Subcutaneous abdominal adipose tissue (tissue), 5 donors: ENCODE data around the gene MARCHF4.

Source experiments
- H3K27ac ChIP-seq: one replicate; pipeline ENCODE4 v1.7.0; 2013; ENCODE audit warnings: low read depth, mild to moderate bottlenecking, inconsistent platforms, low read length, moderate library complexity
- H3K27me3 ChIP-seq, 5 donors: one replicate each; pipeline ENCODE4 v1.7.0; 2013; ENCODE audit warnings: low read length in 5 of 5, inconsistent platforms in 1 of 5; ENCODE audit not compliant: control insufficient read depth in 5 of 5, insufficient read depth in 4 of 5
- H3K36me3 ChIP-seq, 5 donors: one replicate each; pipeline ENCODE4 v1.7.0; 2013; ENCODE audit warnings: low read length in 5 of 5; ENCODE audit not compliant: control insufficient read depth in 5 of 5, insufficient read depth in 5 of 5
- H3K4me1 ChIP-seq, 5 donors: one replicate each; pipeline ENCODE4 v1.7.0; 2013; ENCODE audit warnings: low read length in 5 of 5, mild to moderate bottlenecking in 3 of 5, moderate library complexity in 1 of 5; ENCODE audit not compliant: control insufficient read depth in 5 of 5, insufficient read depth in 5 of 5
- H3K4me3 ChIP-seq, 5 donors: one replicate each; pipeline ENCODE4 v1.7.0; 2013; ENCODE audit warnings: low read length in 5 of 5, low read depth in 1 of 5
- H3K9ac ChIP-seq, 5 donors: one replicate each; pipeline ENCODE4 v1.7.0; 2013; ENCODE audit warnings: low read length in 5 of 5, mild to moderate bottlenecking in 4 of 5, moderate library complexity in 3 of 5
- H3K9me3 ChIP-seq, 5 donors: one replicate each; pipeline ENCODE4 v1.7.0; 2013; ENCODE audit warnings: low read length in 5 of 5; ENCODE audit not compliant: control insufficient read depth in 5 of 5
- donor health status: healthy.
- donor health status: healthy.
- donor health status: healthy.
- donor health status: healthy.
- donor health status: healthy.

The MARCHF4 gene

GRCh38 chr2:216410550-216410949 lies 38.3 kb upstream of the MARCHF4 start:
- Histone ChIP-seq H3K4me3 (no peak overlapping the region), H3K27ac (no peak overlapping the region), H3K36me3 (peaks cover 0 to 10% (median 9%) of the 10 kb centered on the region in 5 donors)

DNA sequence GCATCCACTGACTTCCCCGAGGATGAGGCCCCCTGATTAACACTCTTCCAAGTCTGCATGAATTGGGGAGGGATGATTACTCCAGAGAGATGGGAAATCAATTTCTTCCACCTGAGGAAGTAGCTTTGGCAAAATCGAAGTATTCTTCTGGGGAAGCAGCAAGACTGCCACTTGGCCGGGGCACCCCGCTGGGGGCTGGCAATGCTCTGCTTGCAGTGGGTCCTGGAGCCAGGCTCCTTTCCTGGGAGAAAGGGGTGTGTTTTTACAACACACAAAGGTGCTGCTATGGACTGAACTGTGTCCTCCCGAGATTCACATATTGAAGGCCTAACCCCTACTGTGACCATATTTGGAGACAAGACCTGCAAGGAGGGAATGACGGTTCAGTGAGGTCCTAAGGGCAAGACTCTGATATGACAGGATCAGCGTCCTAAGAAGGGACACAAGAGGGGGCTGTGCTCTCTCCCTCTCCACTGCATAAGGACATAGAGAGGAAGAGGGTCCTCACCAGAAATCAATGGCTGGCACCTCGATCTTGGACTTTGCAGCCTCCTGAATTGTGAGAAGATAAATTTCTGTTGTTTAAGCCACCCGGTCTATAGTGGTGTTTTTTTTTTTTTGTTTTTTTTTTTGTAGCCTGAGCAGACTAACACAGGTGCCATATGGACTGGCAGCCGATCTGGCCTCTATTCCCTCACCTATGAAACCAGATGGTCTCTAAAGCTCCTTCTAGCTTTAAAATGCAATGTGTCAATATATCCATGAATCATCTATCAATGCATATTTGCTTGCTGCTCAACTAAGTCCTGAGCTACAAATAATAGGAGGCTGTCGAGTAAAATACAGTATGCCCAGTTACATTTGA lies 36.4 kb upstream of the MARCHF4 start:
- Histone ChIP-seq H3K36me3 (no peaks in the 10 kb centered on the region), H3K9me3 (no peaks in the 10 kb centered on the region), H3K27ac (no peak overlapping the region), H3K9ac (no peak overlapping the region), H3K27me3 (peaks cover 0 to 11% (median 5%) of the 10 kb centered on the region in 5 donors), H3K4me1 (peaks cover 0 to 13% (median 10%) of the 10 kb centered on the region in 5 donors), H3K4me3 (no peak overlapping the region)

More at GRCh38 chr2:216410550-216410949, 38.3 kb upstream of the MARCHF4 start:
- Histone ChIP-seq H3K27me3 (peaks cover 0 to 6% (median 0%) of the 10 kb centered on the region in 5 donors), H3K9ac (no peak overlapping the region), H3K4me1 (peaks cover 0 to 15% (median 11%) of the 10 kb centered on the region in 5 donors), H3K9me3 (no peaks in the 10 kb centered on the region)

DNA sequence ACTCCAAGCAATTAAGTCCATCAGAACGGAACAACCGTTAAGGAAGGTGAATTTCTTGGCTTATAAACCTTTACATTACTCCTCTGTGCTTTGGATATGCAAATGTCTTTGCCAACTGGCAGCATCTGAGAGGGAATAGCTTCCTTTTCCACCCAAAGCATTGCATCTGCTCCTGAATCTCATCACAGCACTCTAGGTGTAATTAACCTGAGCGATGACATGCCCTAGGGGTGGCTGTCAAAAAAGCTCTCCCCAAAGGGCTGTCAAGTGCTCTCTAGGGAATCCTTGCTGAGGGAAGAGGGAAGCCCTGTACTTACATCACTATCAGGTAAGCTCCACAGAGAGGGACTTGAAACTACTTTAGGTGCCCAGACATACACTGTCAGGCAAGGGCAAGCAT lies 34.5 kb upstream of the MARCHF4 start:
- Histone ChIP-seq H3K4me3 (no peak overlapping the region), H3K4me1 (peaks cover 0 to 1% (median 0%) of the 10 kb centered on the region in 5 donors), H3K27ac (no peak overlapping the region), H3K27me3 (peaks cover 0 to 11% (median 5%) of the 10 kb centered on the region in 5 donors), H3K36me3 (no peaks in the 10 kb centered on the region), H3K9ac (no peak overlapping the region), H3K9me3 (no peaks in the 10 kb centered on the region)

- Histone ChIP-seq H3K27ac (no peak overlapping the region), H3K27me3 (peaks cover 0 to 11% (median 5%) of the 10 kb centered on the region in 5 donors), H3K9ac (no peak overlapping the region), H3K4me1 (no peaks in the 10 kb centered on the region), H3K9me3 (peaks cover 0 to 5% (median 0%) of the 10 kb centered on the region in 5 donors), H3K36me3 (no peaks in the 10 kb centered on the region), H3K4me3 (no peak overlapping the region)
These were observed 33.3 kb upstream of the MARCHF4 start for GRCh38 chr2:216405588-216405987.

- Histone ChIP-seq H3K36me3 (no peaks in the 10 kb centered on the region), H3K4me3 (no peak overlapping the region), H3K27me3 (peaks cover 0 to 11% (median 5%) of the 10 kb centered on the region in 5 donors), H3K27ac (no peak overlapping the region), H3K9me3 (peaks cover 0 to 5% (median 0%) of the 10 kb centered on the region in 5 donors), H3K4me1 (peaks cover 0 to 1% (median 0%) of the 10 kb centered on the region in 5 donors), H3K9ac (no peak overlapping the region)
These were observed 31.8 kb upstream of the MARCHF4 start for GRCh38 chr2:216404010-216404618.

- Histone ChIP-seq H3K4me1 (peaks cover 0 to 3% (median 0%) of the 10 kb centered on the region in 5 donors), H3K4me3 (no peak overlapping the region), H3K27ac (no peak overlapping the region), H3K36me3 (no peaks in the 10 kb centered on the region), H3K27me3 (peaks cover 0 to 11% (median 5%) of the 10 kb centered on the region in 5 donors), H3K9me3 (peaks cover 0 to 5% (median 0%) of the 10 kb centered on the region in 5 donors), H3K9ac (no peak overlapping the region)
These were observed 30.5 kb upstream of the MARCHF4 start for GRCh38 chr2:216402751-216403150.

GRCh38 chr2:216399621-216400020 lies 27.3 kb upstream of the MARCHF4 start:
- no peak overlapping the region for H3K4me3 ChIP-seq
- no peak overlapping the region for H3K27ac ChIP-seq
- H3K36me3 ChIP-seq: no peaks in the 10 kb centered on the region
- peaks cover 0 to 3% (median 0%) of the 10 kb centered on the region in 5 donors for H3K4me1 ChIP-seq
- peaks cover 0 to 5% (median 0%) of the 10 kb centered on the region in 5 donors for H3K9me3 ChIP-seq
- peaks cover 0 to 3% (median 0%) of the 10 kb centered on the region in 5 donors for H3K27me3 ChIP-seq
- no peak overlapping the region for H3K9ac ChIP-seq

- H3K9ac ChIP-seq: no peak overlapping the region
- peaks cover 0 to 3% (median 0%) of the 10 kb centered on the region in 5 donors for H3K4me1 ChIP-seq
- no peak overlapping the region for H3K4me3 ChIP-seq
- no peaks in the 10 kb centered on the region for H3K9me3 ChIP-seq
- peaks cover 0 to 3% (median 0%) of the 10 kb centered on the region in 5 donors for H3K27me3 ChIP-seq
- H3K27ac ChIP-seq: no peak overlapping the region
- H3K36me3 ChIP-seq: no peaks in the 10 kb centered on the region
These were observed 22.6 kb upstream of the MARCHF4 start for GRCh38 chr2:216394881-216395280.

- no peaks in the 10 kb centered on the region for H3K4me1 ChIP-seq
- no peaks in the 10 kb centered on the region for H3K36me3 ChIP-seq
- no peak overlapping the region for H3K4me3 ChIP-seq
- peaks cover 0 to 4% (median 0%) of the 10 kb centered on the region in 5 donors for H3K27me3 ChIP-seq
- no peaks in the 10 kb centered on the region for H3K9me3 ChIP-seq
- no peak overlapping the region for H3K27ac ChIP-seq
- no peak overlapping the region for H3K9ac ChIP-seq
These were observed 20.9 kb upstream of the MARCHF4 start for GRCh38 chr2:216392945-216393840.
